Colonic mucosa (tissue), 4 donors: ENCODE results near the gene CACNG8. TPM values are rescaled to one million over a fixed set of nuclear protein-coding genes. Genes with fewer than 3 reads are reported as not detected.

Source experiments
- DNase-seq: peaks from one replicate; pipeline ENCODE4 v3.0.0-alpha.2; 2020
- H3K27ac ChIP-seq: fragments of 200-600 bp; one replicate; pipeline ENCODE4 v1.8.0; 2021
- H3K27me3 ChIP-seq: fragments of 200-600 bp; one replicate; pipeline ENCODE4 v1.8.0; 2021
- H3K36me3 ChIP-seq: fragments of 200-600 bp; one replicate; pipeline ENCODE4 v1.8.0; 2021
- H3K4me1 ChIP-seq: fragments of 200-600 bp; one replicate; pipeline ENCODE4 v1.8.0; 2021; ENCODE audit warnings: mild to moderate bottlenecking
- H3K4me3 ChIP-seq: fragments of 200-600 bp; one replicate; pipeline ENCODE4 v1.8.0; 2021
- H3K9ac ChIP-seq, 2 donors: one replicate each; pipeline ENCODE4 v1.7.0; 2013; ENCODE audit warnings: control low read depth in 2 of 2, low read depth in 2 of 2, low read length in 2 of 2
- H3K9me3 ChIP-seq: fragments of 200-600 bp; one replicate; pipeline ENCODE4 v1.8.0; 2021
- CTCF ChIP-seq: fragments of 200-600 bp; IDR thresholded peaks from one replicate; pipeline ENCODE4 v1.8.0; 2022; ENCODE audit warnings: antibody characterized with exemption, mild to moderate bottlenecking
- intact Hi-C: fragments of 100-400 bp; cut with DNase I; formaldehyde crosslinking; loops from one replicate; pipeline ENCODE4 v1.14.1; 2022
- total RNA-seq, 2 donors: library from RNA; stranded (reverse); fragmentation: NEBNext Ultra II Directional in 1 of 2; extraction: Animal tissue kit (Norgen Biotek cat#: 25700) in 1 of 2; gene quantifications; one replicate each; pipeline ENCODE4 v1.2.1, GENCODE V29; 2021
- donor health status: healthy.
- donor health status: DM: no; HTN: no; CAD: no.
- donor health status: DM: no; HTN: no; CAD: no.

Gene CACNG8
- total RNA-seq, result under 1 TPM; 0.02 to 0.03 TPM

GRCh38 chr19:53962887-53963431, at the start of gene CACNG8:
Gene CACNG8 (plus strand): TSS chr19:53962937.
- DNase-seq, result no peak
- intact Hi-C loops, result no loop called here

GRCh38 chr19:53915000-53915399, 47.7 kb upstream of the CACNG8 start:
- H3K4me1 ChIP-seq, result no peaks in the 10 kb centered on the region
- H3K9me3 ChIP-seq, result no peaks in the 10 kb centered on the region
- no peak overlapping the region for H3K27ac ChIP-seq
- no peak overlapping the region for H3K4me3 ChIP-seq
- no peaks in the 10 kb centered on the region for H3K36me3 ChIP-seq
- peaks cover 4% of the 10 kb centered on the region for H3K27me3 ChIP-seq
- no peak for TF ChIP-seq CTCF
- H3K9ac ChIP-seq, result no peak overlapping the region
- DNase-seq, result no peak
- intact Hi-C loops, result no loop called here

More at GRCh38 chr19:53962887-53963431, at the start of gene CACNG8:
- no peak for TF ChIP-seq CTCF
- H3K27me3 ChIP-seq, result peaks cover 23% of the 10 kb centered on the region
- no peak within 1 kb of the TSS for H3K4me3 ChIP-seq
- no peaks in the 10 kb centered on the region for H3K36me3 ChIP-seq
- no peak within 1 kb of the TSS for H3K27ac ChIP-seq
- H3K9me3 ChIP-seq, result no peaks in the 10 kb centered on the region
- H3K9ac ChIP-seq, result no peak within 1 kb of the TSS
- H3K4me1 ChIP-seq, result no peaks in the 10 kb centered on the region

- Histone ChIP-seq H3K27me3 (peaks cover 4% of the 10 kb centered on the region), H3K9me3 (no peaks in the 10 kb centered on the region), H3K27ac (no peak overlapping the region), H3K36me3 (no peaks in the 10 kb centered on the region), H3K4me3 (no peak overlapping the region), H3K9ac (no peak overlapping the region), H3K4me1 (no peaks in the 10 kb centered on the region)
- TF ChIP-seq CTCF, result no peak
- intact Hi-C loops, result no loop called here
- no peak for DNase-seq
Observed at GRCh38 chr19:53916004-53916403, 46.7 kb upstream of the CACNG8 start.

- Histone ChIP-seq H3K9ac (no peak overlapping the region), H3K27me3 (peaks cover 4% of the 10 kb centered on the region), H3K4me3 (no peak overlapping the region), H3K27ac (no peak overlapping the region), H3K9me3 (no peaks in the 10 kb centered on the region), H3K4me1 (no peaks in the 10 kb centered on the region), H3K36me3 (no peaks in the 10 kb centered on the region)
- TF ChIP-seq CTCF, result no peak
- intact Hi-C loops, result no loop called here
- DNase-seq, result no peak
Observed at GRCh38 chr19:53917356-53917755, 45.4 kb upstream of the CACNG8 start.

GRCh38 chr19:53927739-53928138, 35.0 kb upstream of the CACNG8 start:
- TF ChIP-seq CTCF, result no peak
- Histone ChIP-seq H3K9me3 (no peaks in the 10 kb centered on the region), H3K4me1 (no peaks in the 10 kb centered on the region), H3K27ac (no peak overlapping the region), H3K4me3 (no peak overlapping the region), H3K9ac (no peak overlapping the region), H3K36me3 (no peaks in the 10 kb centered on the region), H3K27me3 (no peaks in the 10 kb centered on the region)
- intact Hi-C loops, result no loop called here
- no peak for DNase-seq
